NCI-H2196 (cell line): Measurements from ENCODE around the gene AGBL3.
A peak's percentile ranks its signal among the peaks of the same experiment; 100 is the strongest.

ENCODE experiments used
- DNase-seq: peaks from one replicate; lab custom pipeline; 2025; ENCODE audit not compliant: unreplicated experiment; lab: John Stamatoyannopoulos, UW

AGBL3 gene

GRCh38 chr7:135129579-135129978 is 143.3 kb downstream of the AGBL3 start:
- no peak for DNase-seq

- no peak for DNase-seq
Measured at GRCh38 chr7:135143885-135144668, 157.8 kb downstream of the AGBL3 start.

- peak; percentile 18 for DNase-seq
Measured at GRCh38 chr7:135147341-135147898, 161.1 kb downstream of the AGBL3 start.

- DNase-seq: peak; percentile 29
Measured at GRCh38 chr7:135147899-135148721, 161.8 kb downstream of the AGBL3 start, which contains the start of gene TMEM140. Gene TMEM140 (plus strand): TSS chr7:135148072. CDS start chr7:135164442, 16,370 bp downstream.

- DNase-seq: no peak
Measured at GRCh38 chr7:135150072-135150782, 163.9 kb downstream of the AGBL3 start.

GRCh38 chr7:135151132-135151531 is 164.8 kb downstream of the AGBL3 start:
- DNase-seq: no peak

GRCh38 chr7:135151533-135151932 is 165.2 kb downstream of the AGBL3 start:
- DNase-seq: no peak

- no peak for DNase-seq
Measured at GRCh38 chr7:135152442-135152841, 166.1 kb downstream of the AGBL3 start.

- no peak for DNase-seq
Measured at GRCh38 chr7:135154734-135155133, 168.4 kb downstream of the AGBL3 start.

- DNase-seq: no peak
Measured at GRCh38 chr7:135156290-135156689, 170.0 kb downstream of the AGBL3 start.

- DNase-seq: no peak
Measured at GRCh38 chr7:135158141-135158655, 171.9 kb downstream of the AGBL3 start.

GRCh38 chr7:135158874-135159273 is 172.6 kb downstream of the AGBL3 start:
- DNase-seq: no peak

- no peak for DNase-seq
Measured at GRCh38 chr7:135159359-135160085, 173.2 kb downstream of the AGBL3 start.

GRCh38 chr7:135160098-135160857 is 174.0 kb downstream of the AGBL3 start:
- no peak for DNase-seq

GRCh38 chr7:135160858-135161653 is 174.7 kb downstream of the AGBL3 start:
- DNase-seq: no peak

GRCh38 chr7:135161669-135162068 is 175.4 kb downstream of the AGBL3 start:
- DNase-seq: no peak

GRCh38 chr7:135162382-135163001 is 176.2 kb downstream of the AGBL3 start:
- DNase-seq: no peak

GRCh38 chr7:135164357-135165061 is 178.2 kb downstream of the AGBL3 start:
- no peak for DNase-seq
